Ovary (tissue), 3 donors: Measurements from ENCODE around the gene CRLF1.

Experiments
- CTCF ChIP-seq, 3 donors: fragments of 450-650 bp in 2 of 3; fragments of 200-600 bp in 1 of 3; IDR thresholded peaks; one replicate each; pipeline versions ENCODE4 v1.5.1 to v1.8.0; 2016 to 2022; ENCODE audit warnings: antibody characterized with exemption in 3 of 3, mild to moderate bottlenecking in 1 of 3
- EP300 ChIP-seq: sonication (generic); formaldehyde crosslinking; IDR thresholded peaks from one replicate; pipeline ENCODE4 v1.6.1; 2017; ENCODE audit warnings: antibody characterized with exemption
- POLR2A ChIP-seq: fragments of 450-650 bp; IDR thresholded peaks from one replicate; pipeline ENCODE4 v1.6.1; 2017; ENCODE audit warnings: antibody characterized with exemption, mild to moderate bottlenecking, moderate library complexity
- donor health status: DM: no; HTN: no; CAD: no.

DNA sequence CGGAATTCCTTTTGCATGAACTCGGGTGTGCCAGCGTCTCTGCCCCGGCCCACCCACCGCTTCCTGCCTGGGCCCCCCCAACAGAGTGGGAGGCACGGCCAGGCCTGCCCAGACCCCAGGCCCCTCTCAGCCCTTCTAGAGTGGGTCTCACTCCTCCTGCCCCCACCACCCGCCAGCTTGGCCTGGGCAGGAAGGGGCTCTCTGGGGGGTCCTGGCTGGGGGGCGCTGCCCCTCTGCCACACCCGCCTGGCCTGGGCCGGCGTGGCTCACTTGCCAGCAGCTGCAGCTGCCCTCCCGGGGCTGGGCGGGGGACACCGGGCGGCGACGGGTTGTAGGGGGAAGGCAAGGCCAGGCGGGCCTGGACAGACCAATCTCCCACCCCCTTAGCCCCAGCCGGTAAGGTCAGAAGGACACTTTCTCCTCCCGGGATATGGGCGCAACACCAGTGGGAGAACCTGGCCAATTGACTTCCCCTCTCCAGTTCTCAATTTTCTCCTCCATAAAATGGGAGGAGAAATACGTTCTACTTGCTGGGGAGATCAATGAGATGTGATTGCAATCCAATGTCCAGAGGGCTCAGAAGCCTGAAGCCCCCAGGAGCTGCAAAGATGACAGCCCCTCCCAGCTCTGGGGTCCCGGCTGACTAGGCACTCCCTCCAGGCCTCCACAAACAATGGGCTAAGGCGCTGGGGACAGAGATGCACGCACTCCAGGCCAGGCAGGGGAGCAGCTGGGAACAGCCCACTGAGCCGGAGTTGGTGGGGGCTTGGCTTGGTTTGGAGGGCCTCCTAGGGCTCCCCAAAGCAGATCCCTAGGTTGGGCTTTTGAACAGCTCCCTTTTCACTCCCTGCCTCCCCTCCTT, 2.4 kb downstream of the CRLF1 start:
- TF ChIP-seq CTCF (IDR thresholded peaks at IDR 0.05) (no peak), POLR2A (no peak), EP300 (no peak)
